ENCODE results near the gene SLC35B1. TPM values are rescaled to one million over a fixed set of nuclear protein-coding genes. Genes with fewer than 3 reads are reported as not detected.

SLC35B1 gene
- total and polyA plus RNA-seq, 2 donors (not counting 1 experiment from before 2014, with no cell fraction given): 32.3 to 47.2 TPM

GRCh38 chr17:49694847-49695697 is 12.7 kb downstream of the SLC35B1 start:
- no peaks in the 10 kb centered on the region for H3K27me3 ChIP-seq (replicated peaks in 1 of 4; ENCODE audit: control extremely low read depth in 1 of 4, control insufficient read depth in 3 of 4, insufficient read depth in 4 of 4, low read length in 3 of 4)
- TF ChIP-seq CTCF (IDR thresholded peaks at IDR 0.05) (peak; percentile 97), EZH2 (IDR thresholded peaks at IDR 0.05; ENCODE audit: borderline replicate concordance, insufficient read depth, low read depth, low read length, poor library complexity, severe bottlenecking) (no peak)
- no peaks in the 10 kb centered on the region for H4K20me1 ChIP-seq (ENCODE audit: control insufficient read depth, insufficient read depth, low read length, poor library complexity, severe bottlenecking)
- no peaks in the 10 kb centered on the region for H3K79me2 ChIP-seq (ENCODE audit: control insufficient read depth, insufficient read depth, low read length)
- Mint-ChIP-seq H3K4me1 (peaks cover 17% of the 10 kb centered on the region), H3K27ac (no peak overlapping the region), H3K27me3 (peaks cover 3% of the 10 kb centered on the region), H3K9me3 (ENCODE audit: insufficient read depth) (no peaks in the 10 kb centered on the region), H3K4me3 (no peak overlapping the region)
- intact Hi-C loops (cut with micrococcal nuclease): loop anchor here (1.0 kb wide), 2 partner anchors 17 to 125 kb away; partner anchors contain the start of gene SPOP
- no peak overlapping the region for H2AFZ ChIP-seq (ENCODE audit: insufficient read depth, low read depth, low read length, poor library complexity, severe bottlenecking)
- CTCF ChIA-PET: interaction anchor here (0.7 to 24.9 kb wide), 21 partner anchors 8 to 302 kb away, joined by 3 to 485 read pairs (median 4); partner anchors contain the start of genes NXPH3, SLC35B1 and SPOP
- POLR2A ChIA-PET: interaction anchor here (1.5 kb wide), 1 partner anchor 13 kb away, joined by 5 read pairs; the partner anchor contains the start of gene SLC35B1
- H3K27ac ChIP-seq (ENCODE audit: low read length in 2 of 2): no peak overlapping the region
- H3K9ac ChIP-seq (ENCODE audit: low read length): no peak overlapping the region
- 29% methylated on average over 12 of the region's 16 CpGs for WGBS (ENCODE audit: insufficient coverage)
- ATAC-seq (ENCODE audit: low read depth) (peak; percentile 80), DNase-seq (peak; percentile 83)
- H3K36me3 ChIP-seq (replicated peaks in 1 of 2; ENCODE audit: control extremely low read depth in 1 of 2, control insufficient read depth in 1 of 2, extremely low read depth in 1 of 2, insufficient read depth in 2 of 2, low read length in 1 of 2): peaks cover 0 to 2% of the 10 kb centered on the region in 2 experiments
- H3K4me2 ChIP-seq (replicated peaks; ENCODE audit: low read depth, low read length, poor library complexity, severe bottlenecking): peak overlapping the region; percentile 23
- H3K4me1 ChIP-seq (ENCODE audit: control insufficient read depth in 2 of 2, insufficient read depth in 2 of 2, low read length in 2 of 2): peaks cover 16 to 19% of the 10 kb centered on the region in 2 donors
- H3K9me3 ChIP-seq (ENCODE audit: control extremely low read depth in 1 of 3, control insufficient read depth in 2 of 3, insufficient read depth in 1 of 3, low read length in 2 of 3): no peaks in the 10 kb centered on the region
- H3K4me3 ChIP-seq (ENCODE audit: control extremely low read depth in 1 of 5, extremely low read depth in 1 of 5, insufficient read depth in 1 of 5, low read depth in 2 of 5, low read length in 4 of 5): no peak overlapping the region

- WGBS (ENCODE audit: insufficient coverage): 86% methylated on average over 1 of the region's 4 CpGs
- Histone ChIP-seq H3K9me3 (ENCODE audit: control extremely low read depth in 1 of 3, control insufficient read depth in 2 of 3, insufficient read depth in 1 of 3, low read length in 2 of 3) (no peaks in the 10 kb centered on the region), H3K27me3 (replicated peaks in 1 of 4; ENCODE audit: control extremely low read depth in 1 of 4, control insufficient read depth in 3 of 4, insufficient read depth in 4 of 4, low read length in 3 of 4) (no peaks in the 10 kb centered on the region), H4K20me1 (ENCODE audit: control insufficient read depth, insufficient read depth, low read length, poor library complexity, severe bottlenecking) (no peaks in the 10 kb centered on the region), H3K4me3 (ENCODE audit: control extremely low read depth in 1 of 5, extremely low read depth in 1 of 5, insufficient read depth in 1 of 5, low read depth in 2 of 5, low read length in 4 of 5) (no peak overlapping the region), H3K9ac (ENCODE audit: low read length) (no peak overlapping the region), H3K4me2 (replicated peaks; ENCODE audit: low read depth, low read length, poor library complexity, severe bottlenecking) (no peak overlapping the region), H2AFZ (ENCODE audit: insufficient read depth, low read depth, low read length, poor library complexity, severe bottlenecking) (no peak overlapping the region), H3K36me3 (replicated peaks in 1 of 2; ENCODE audit: control extremely low read depth in 1 of 2, control insufficient read depth in 1 of 2, extremely low read depth in 1 of 2, insufficient read depth in 2 of 2, low read length in 1 of 2) (no peaks in the 10 kb centered on the region), H3K4me1 (ENCODE audit: control insufficient read depth in 2 of 2, insufficient read depth in 2 of 2, low read length in 2 of 2) (peaks cover 22 to 33% of the 10 kb centered on the region in 2 donors), H3K27ac (ENCODE audit: low read length in 2 of 2) (no peak overlapping the region), H3K79me2 (ENCODE audit: control insufficient read depth, insufficient read depth, low read length) (no peaks in the 10 kb centered on the region)
- ATAC-seq (ENCODE audit: low read depth) (no peak), DNase-seq (no peak)
- ChIA-PET POLR2A (no interaction called here), CTCF (interaction anchor here (24.9 kb wide), 1 partner anchor 124 kb away, joined by 485 read pairs; the partner anchor contains the start of gene NXPH3)
- Mint-ChIP-seq H3K27me3 (peaks cover 3% of the 10 kb centered on the region), H3K27ac (no peak overlapping the region), H3K4me3 (no peak overlapping the region), H3K9me3 (ENCODE audit: insufficient read depth) (no peaks in the 10 kb centered on the region), H3K4me1 (peaks cover 28% of the 10 kb centered on the region)
- intact Hi-C loops (cut with micrococcal nuclease): no loop called here
- TF ChIP-seq EZH2 (IDR thresholded peaks at IDR 0.05; ENCODE audit: borderline replicate concordance, insufficient read depth, low read depth, low read length, poor library complexity, severe bottlenecking) (no peak), CTCF (IDR thresholded peaks at IDR 0.05) (no peak)
Measured at GRCh38 chr17:49692751-49693150, 15.0 kb downstream of the SLC35B1 start.

Data from B cell (primary cell).